Right forelimb (tissue), 1 donor: ENCODE data around the gene ADD1.

ENCODE experiments used
- DNase-seq: peaks from one replicate; pipeline ENCODE4 v3.0.0-alpha.2; 2018

ADD1 gene

GRCh38 chr4:2924765-2925301 is 81.2 kb downstream of the ADD1 start:
- no peak for DNase-seq

- no peak for DNase-seq
Measured at GRCh38 chr4:2925496-2925895, 81.9 kb downstream of the ADD1 start.

- no peak for DNase-seq
Measured at GRCh38 chr4:2925931-2926860, 82.6 kb downstream of the ADD1 start.

- no peak for DNase-seq
Measured at GRCh38 chr4:2927016-2927695, 83.5 kb downstream of the ADD1 start.

GRCh38 chr4:2927696-2928075 is 84.0 kb downstream of the ADD1 start:
- DNase-seq, result no peak

GRCh38 chr4:2928242-2929176 is 84.9 kb downstream of the ADD1 start:
- no peak for DNase-seq

GRCh38 chr4:2929469-2929868 is 85.8 kb downstream of the ADD1 start:
- no peak for DNase-seq

GRCh38 chr4:2930135-2930757 is 86.6 kb downstream of the ADD1 start:
- no peak for DNase-seq

GRCh38 chr4:2930758-2931511 is 87.3 kb downstream of the ADD1 start:
- DNase-seq, result peak; percentile 50

GRCh38 chr4:2931512-2932301 is 88.1 kb downstream of the ADD1 start:
- peak; percentile 54 for DNase-seq

- peak; percentile 51 for DNase-seq
Measured at GRCh38 chr4:2932321-2932950, 88.8 kb downstream of the ADD1 start.

GRCh38 chr4:2932951-2933565 is 89.4 kb downstream of the ADD1 start:
- peak; percentile 44 for DNase-seq

- DNase-seq, result no peak
Measured at GRCh38 chr4:2933566-2934076, 90.0 kb downstream of the ADD1 start.

- peak; percentile 68 for DNase-seq
Measured at GRCh38 chr4:2934077-2934812, 90.6 kb downstream of the ADD1 start.

GRCh38 chr4:2934813-2935761 is 91.4 kb downstream of the ADD1 start:
- DNase-seq, result peak; percentile 98

GRCh38 chr4:2935762-2936743 is 92.4 kb downstream of the ADD1 start:
- peak; percentile 46 for DNase-seq
